ENCODE results near the gene ITIH1. TPM values are rescaled to one million over a fixed set of nuclear protein-coding genes. Genes with fewer than 3 reads are reported as not detected.

The ITIH1 gene
- polyA plus RNA-seq, 2 of the 4 experiments (the other 2 are of a cell fraction), result not detected

GRCh38 chr3:52800079-52800478 is 22.7 kb downstream of the ITIH1 start:
- Histone ChIP-seq H3K4me2 (no peak overlapping the region), H3K27ac (no peak overlapping the region), H3K9me3 (no peaks in the 10 kb centered on the region), H3K4me1 (no peaks in the 10 kb centered on the region), H3K4me3 (no peak overlapping the region)
- no peak for FAIRE-seq
- no peak for TF ChIP-seq TP53 (CRISPR knock-in tag; IDR thresholded peaks at IDR 0.05)
- no peak for TF ChIP-seq JUNB (IDR thresholded peaks at IDR 0.05)
- no peak for TF ChIP-seq HOXA7 (CRISPR knock-in tag; IDR thresholded peaks at IDR 0.05)
- no peak for TF ChIP-seq GATA3 (IDR thresholded peaks at IDR 0.05; ENCODE audit: borderline replicate concordance)
- no peak for TF ChIP-seq ATOH8 (CRISPR knock-in tag; IDR thresholded peaks at IDR 0.05; ENCODE audit: low read depth)
- TF ChIP-seq E2F6 (IDR thresholded peaks at IDR 0.05; ENCODE audit: borderline replicate concordance, low read depth), result no peak
- no peak for TF ChIP-seq FOSB (CRISPR knock-in tag; IDR thresholded peaks at IDR 0.05)
- TF ChIP-seq CHD4 (IDR thresholded peaks at IDR 0.05; ENCODE audit: borderline replicate concordance), result no peak
- no peak for TF ChIP-seq TFCP2L1 (CRISPR knock-in tag; IDR thresholded peaks at IDR 0.05)
- no peak for TF ChIP-seq CBX2 (IDR thresholded peaks at IDR 0.05; ENCODE audit: borderline replicate concordance, low read depth)
- TF ChIP-seq RARB (CRISPR knock-in tag; IDR thresholded peaks at IDR 0.05), result no peak
- no peak for TF ChIP-seq EHF (CRISPR knock-in tag; IDR thresholded peaks at IDR 0.05)
- no peak for TF ChIP-seq MAFK (IDR thresholded peaks at IDR 0.05; ENCODE audit: partially characterized antibody)
- no peak for TF ChIP-seq ELK1 (IDR thresholded peaks at IDR 0.05; ENCODE audit: low read depth, low read length)
- TF ChIP-seq MAX (IDR thresholded peaks at IDR 0.05), result no peak
- TF ChIP-seq ESRRA (IDR thresholded peaks at IDR 0.05; ENCODE audit: borderline replicate concordance, low read length), result no peak
- TF ChIP-seq PHF8 (IDR thresholded peaks at IDR 0.05; ENCODE audit: borderline replicate concordance, low read depth), result no peak
- no peak for TF ChIP-seq NR3C1 (IDR thresholded peaks at IDR 0.05)
- no peak for TF ChIP-seq RNF2 (IDR thresholded peaks at IDR 0.05; ENCODE audit: borderline replicate concordance, low read depth)
- TF ChIP-seq EHMT2 (IDR thresholded peaks at IDR 0.05; ENCODE audit: low read depth), result no peak
- ChIA-PET CTCF (no interaction called here), POLR2A (no interaction called here)
- WGBS (ENCODE audit: missing lambda C conversion rate), result 72% methylated on average over 5 of the region's 7 CpGs
- ATAC-seq, result no peak
- DNase-seq (ENCODE audit: low read depth in 1 of 2, low spot score in 1 of 2), result no peak

DNA sequence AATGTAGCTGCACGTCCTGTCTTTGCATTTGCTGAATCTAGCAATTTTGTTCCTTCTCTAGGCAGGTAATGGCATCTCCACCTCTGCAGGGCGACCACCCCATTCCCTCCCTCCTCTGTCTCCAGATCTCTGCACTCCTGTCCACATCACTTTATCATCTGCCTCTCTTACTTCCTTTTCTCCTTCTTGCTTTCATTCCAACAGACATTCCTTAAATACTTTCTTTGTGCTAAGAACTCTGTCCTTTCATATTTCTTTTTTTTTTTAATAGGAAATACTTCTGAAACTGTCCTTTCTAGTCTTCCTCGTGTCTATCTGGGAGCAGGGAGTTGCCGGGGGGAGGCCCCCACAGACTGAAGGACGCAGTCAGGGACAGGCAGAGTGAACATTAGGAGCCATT is 24.4 kb downstream of the ITIH1 start:
- FAIRE-seq (no peak), ATAC-seq (no peak), DNase-seq (ENCODE audit: low read depth in 1 of 2, low spot score in 1 of 2) (no peak)
- H3K4me2 ChIP-seq, result no peak overlapping the region
- ChIA-PET POLR2A (no interaction called here), CTCF (no interaction called here)
- H3K4me1 ChIP-seq, result no peaks in the 10 kb centered on the region
- no peak overlapping the region for H3K27ac ChIP-seq
- no peak overlapping the region for H3K4me3 ChIP-seq
- H3K9me3 ChIP-seq, result no peaks in the 10 kb centered on the region
- TF ChIP-seq CBX2 (IDR thresholded peaks at IDR 0.05; ENCODE audit: borderline replicate concordance, low read depth) (no peak), CEBPB (IDR thresholded peaks at IDR 0.05) (no peak), NPAS2 (CRISPR knock-in tag; IDR thresholded peaks at IDR 0.05; ENCODE audit: borderline replicate concordance) (no peak), HOXB13 (CRISPR knock-in tag; IDR thresholded peaks at IDR 0.05; ENCODE audit: low read depth) (no peak), SMC3 (IDR thresholded peaks at IDR 0.05) (no peak), RARB (CRISPR knock-in tag; IDR thresholded peaks at IDR 0.05) (no peak)
- 50% methylated on average over 5 of the region's 5 CpGs for whole genome bisulfite sequencing (ENCODE audit: missing lambda C conversion rate)

Data from A549 (cell line).